ENCODE data around the gene HK2. TPM values are rescaled to one million over a fixed set of nuclear protein-coding genes. Genes with fewer than 3 reads are reported as not detected.

The HK2 gene
- total RNA-seq, 2 donors from 2014 or later = 1.3 to 9.2 TPM

GRCh38 chr2:74880054-74880728 lies 46.3 kb downstream of the HK2 start:
- H3K4me1 ChIP-seq = no peaks in the 10 kb centered on the region
- DNase-seq (no peak), ATAC-seq (no peak)
- H3K4me3 ChIP-seq = no peak overlapping the region
- intact Hi-C loops (cut with DNase I) = no loop called here
- H3K36me3 ChIP-seq (replicated peaks in 1 of 2; ENCODE audit: insufficient read depth in 1 of 2, low read depth in 2 of 2) = no peaks in the 10 kb centered on the region
- H3K9me3 ChIP-seq = no peaks in the 10 kb centered on the region
- no peaks in the 10 kb centered on the region for H3K27me3 ChIP-seq
- H3K27ac ChIP-seq = no peak overlapping the region
- 92 to 96% methylated on average over 18 to 22 of the region's 24 CpGs for WGBS, 2 donors
- no peak for TF ChIP-seq POLR2A (IDR thresholded peaks at IDR 0.05)
- TF ChIP-seq, protein P1, sequence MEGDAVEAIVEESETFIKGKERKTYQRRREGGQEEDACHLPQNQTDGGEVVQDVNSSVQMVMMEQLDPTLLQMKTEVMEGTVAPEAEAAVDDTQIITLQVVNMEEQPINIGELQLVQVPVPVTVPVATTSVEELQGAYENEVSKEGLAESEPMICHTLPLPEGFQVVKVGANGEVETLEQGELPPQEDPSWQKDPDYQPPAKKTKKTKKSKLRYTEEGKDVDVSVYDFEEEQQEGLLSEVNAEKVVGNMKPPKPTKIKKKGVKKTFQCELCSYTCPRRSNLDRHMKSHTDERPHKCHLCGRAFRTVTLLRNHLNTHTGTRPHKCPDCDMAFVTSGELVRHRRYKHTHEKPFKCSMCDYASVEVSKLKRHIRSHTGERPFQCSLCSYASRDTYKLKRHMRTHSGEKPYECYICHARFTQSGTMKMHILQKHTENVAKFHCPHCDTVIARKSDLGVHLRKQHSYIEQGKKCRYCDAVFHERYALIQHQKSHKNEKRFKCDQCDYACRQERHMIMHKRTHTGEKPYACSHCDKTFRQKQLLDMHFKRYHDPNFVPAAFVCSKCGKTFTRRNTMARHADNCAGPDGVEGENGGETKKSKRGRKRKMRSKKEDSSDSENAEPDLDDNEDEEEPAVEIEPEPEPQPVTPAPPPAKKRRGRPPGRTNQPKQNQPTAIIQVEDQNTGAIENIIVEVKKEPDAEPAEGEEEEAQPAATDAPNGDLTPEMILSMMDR (IDR thresholded peaks at IDR 0.05) = no peak

- Histone ChIP-seq H3K9me3 (no peaks in the 10 kb centered on the region), H3K27ac (no peak overlapping the region), H3K4me1 (no peaks in the 10 kb centered on the region), H3K36me3 (replicated peaks in 1 of 2; ENCODE audit: insufficient read depth in 1 of 2, low read depth in 2 of 2) (peaks cover 0 to under 1% of the 10 kb centered on the region in 2 donors), H3K4me3 (no peak overlapping the region), H3K27me3 (no peaks in the 10 kb centered on the region)
- no peak for DNase-seq
- 71 to 77% methylated on average over 5 of the region's 5 CpGs for WGBS, 2 donors
- TF ChIP-seq POLR2A (IDR thresholded peaks at IDR 0.05) = no peak
- TF ChIP-seq, protein P1 (IDR thresholded peaks at IDR 0.05) = no peak
- no peak for ATAC-seq
- intact Hi-C loops (cut with DNase I) = no loop called here
Observed at GRCh38 chr2:74881176-74881575, 47.2 kb downstream of the HK2 start.

DNA sequence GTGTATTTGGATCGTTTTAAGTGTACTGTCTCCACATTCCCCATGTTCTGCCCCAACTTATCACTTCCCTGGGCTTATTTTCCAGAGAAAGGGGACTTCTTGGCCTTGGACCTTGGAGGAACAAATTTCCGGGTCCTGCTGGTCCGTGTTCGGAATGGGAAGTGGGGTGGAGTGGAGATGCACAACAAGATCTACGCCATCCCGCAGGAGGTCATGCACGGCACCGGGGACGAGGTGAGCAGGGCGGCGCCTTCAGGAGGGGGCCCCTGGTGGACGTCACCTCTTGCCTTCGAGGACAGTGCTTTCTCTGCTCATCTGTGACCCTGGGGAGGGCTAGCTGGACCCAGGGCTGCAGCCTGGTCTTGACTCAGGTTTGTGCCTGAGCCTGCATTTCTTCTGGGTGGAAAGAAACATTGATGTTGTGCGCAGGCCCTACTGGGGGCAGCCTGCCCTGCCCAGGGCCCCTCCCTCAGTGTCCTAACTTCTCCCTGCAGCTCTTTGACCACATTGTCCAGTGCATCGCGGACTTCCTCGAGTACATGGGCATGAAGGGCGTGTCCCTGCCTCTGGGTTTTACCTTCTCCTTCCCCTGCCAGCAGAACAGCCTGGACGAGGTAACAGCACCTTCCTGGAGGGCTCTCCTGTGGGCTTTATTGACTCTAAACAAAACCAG lies 47.8 kb downstream of the HK2 start:
- TF ChIP-seq, protein P1 (IDR thresholded peaks at IDR 0.05) = no peak
- no peak for TF ChIP-seq POLR2A (IDR thresholded peaks at IDR 0.05)
- no peak overlapping the region for H3K27ac ChIP-seq
- H3K36me3 ChIP-seq (replicated peaks in 1 of 2; ENCODE audit: insufficient read depth in 1 of 2, low read depth in 2 of 2) = peaks cover 0 to 2% of the 10 kb centered on the region in 2 donors
- DNase-seq (no peak), ATAC-seq (no peak)
- intact Hi-C loops (cut with DNase I) = no loop called here
- no peaks in the 10 kb centered on the region for H3K4me1 ChIP-seq
- WGBS, 2 donors = 86 to 90% methylated on average over 17 to 19 of the region's 19 CpGs
- H3K4me3 ChIP-seq = no peak overlapping the region
- no peaks in the 10 kb centered on the region for H3K9me3 ChIP-seq
- no peaks in the 10 kb centered on the region for H3K27me3 ChIP-seq

DNA sequence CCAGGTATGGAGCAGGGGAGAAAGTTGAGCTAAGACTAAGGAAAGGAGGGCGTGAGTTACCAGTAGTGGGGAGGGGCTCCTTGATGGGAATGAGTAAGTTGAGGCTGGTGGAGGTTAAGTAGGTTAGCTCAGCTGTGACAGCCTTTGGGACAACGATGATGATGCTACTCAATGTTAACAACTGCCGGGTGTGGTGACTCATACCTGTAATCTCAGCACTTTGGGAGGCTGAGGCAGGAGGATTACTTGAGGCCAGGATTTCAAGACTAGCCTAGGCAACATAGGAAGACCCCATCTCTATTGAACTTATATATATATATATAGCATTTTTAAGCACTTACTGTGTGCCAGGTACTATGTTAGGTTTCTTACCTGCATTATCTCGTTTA lies 48.4 kb downstream of the HK2 start:
- 86 to 95% methylated on average over 4 of the region's 4 CpGs for WGBS, 2 donors
- TF ChIP-seq, protein P1 (IDR thresholded peaks at IDR 0.05) = no peak
- TF ChIP-seq POLR2A (IDR thresholded peaks at IDR 0.05) = no peak
- ATAC-seq (no peak), DNase-seq (no peak)
- no peak overlapping the region for H3K4me3 ChIP-seq
- no peaks in the 10 kb centered on the region for H3K4me1 ChIP-seq
- intact Hi-C loops (cut with DNase I) = no loop called here
- H3K27me3 ChIP-seq = no peaks in the 10 kb centered on the region
- H3K27ac ChIP-seq = no peak overlapping the region
- peaks cover 0 to 2% of the 10 kb centered on the region in 2 donors for H3K36me3 ChIP-seq (replicated peaks in 1 of 2; ENCODE audit: insufficient read depth in 1 of 2, low read depth in 2 of 2)
- H3K9me3 ChIP-seq = no peaks in the 10 kb centered on the region
